HL-60 (cell line): ENCODE measurements around the gene ZNF132.

Source experiments
- DNase-seq, 2 experiments: peaks; one replicate each; pipeline ENCODE4 v3.0.0-alpha.2; 2010 to 2020; ENCODE audit warnings: low read depth in 1 of 2, low spot score in 1 of 2
- H3K27ac ChIP-seq: fragments of 250-450 bp; sonication (Bioruptor Pico); replicated peaks from 2 replicates; pipeline ENCODE4 v1.5.1; 2020; ENCODE audit warnings: mild to moderate bottlenecking, moderate library complexity
- H3K27me3 ChIP-seq: fragments of 250-450 bp; sonication (Bioruptor Pico); 2 replicates; pipeline ENCODE4 v1.5.1; 2021; ENCODE audit warnings: mild to moderate bottlenecking, moderate library complexity; ENCODE audit not compliant: insufficient read depth, poor library complexity, severe bottlenecking
- H3K4me3 ChIP-seq: replicated peaks from 2 replicates; pipeline ENCODE4 v1.5.1; 2011; ENCODE audit warnings: mild to moderate bottlenecking, control low read depth, low read length; ENCODE audit not compliant: insufficient read depth
- CTCF ChIP-seq: IDR thresholded peaks from one replicate; pipeline ENCODE4 v1.5.1; 2011; ENCODE audit warnings: low read length, control low read depth, inconsistent platforms; ENCODE audit not compliant: insufficient read depth
- GABPA ChIP-seq: IDR thresholded peaks from 2 replicates; pipeline ENCODE4 v1.6.1; 2012; ENCODE audit warnings: low read depth
- POLR2AphosphoS5 ChIP-seq: IDR thresholded peaks from 2 replicates; pipeline ENCODE4 v1.6.1; 2012; ENCODE audit warnings: low read depth
- REST ChIP-seq: IDR thresholded peaks from 2 replicates; pipeline ENCODE4 v1.6.1; 2012; ENCODE audit warnings: low read depth; ENCODE audit not compliant: insufficient replicate concordance
- SPI1 ChIP-seq: IDR thresholded peaks from 2 replicates; pipeline ENCODE4 v1.6.1; 2012; ENCODE audit warnings: low read depth, mild to moderate bottlenecking, borderline replicate concordance

The ZNF132 gene

GRCh38 chr19:58401840-58402421, 38.0 kb downstream of the ZNF132 start:
- Histone ChIP-seq H3K27me3 (no peaks in the 10 kb centered on the region), H3K27ac (peak overlapping the region; percentile 61), H3K4me3 (peak overlapping the region; percentile 73)
- no peak for DNase-seq
- no peak for TF ChIP-seq REST
- no peak for TF ChIP-seq CTCF
- no peak for TF ChIP-seq SPI1
- no peak for TF ChIP-seq POLR2AphosphoS5
- no peak for TF ChIP-seq GABPA

- DNase-seq: peak; percentile 99 to 100
- TF ChIP-seq GABPA: no peak
- no peak for TF ChIP-seq CTCF
- TF ChIP-seq POLR2AphosphoS5: peak; percentile 85; the same call in 1 of the 2 replicates
- peak; percentile 10; the same call in 1 of the 2 replicates for TF ChIP-seq SPI1
- peak overlapping the region; percentile 73 for H3K4me3 ChIP-seq
- H3K27me3 ChIP-seq: no peaks in the 10 kb centered on the region
- peak overlapping the region; percentile 61 for H3K27ac ChIP-seq
These were observed 38.8 kb downstream of the ZNF132 start for GRCh38 chr19:58400916-58401839.

- no peaks in the 10 kb centered on the region for H3K27me3 ChIP-seq
- H3K27ac ChIP-seq: no peak overlapping the region
- DNase-seq: no peak
- H3K4me3 ChIP-seq: no peak overlapping the region
- TF ChIP-seq REST (no peak), POLR2AphosphoS5 (no peak), GABPA (no peak), CTCF (no peak), SPI1 (no peak)
These were observed 39.5 kb downstream of the ZNF132 start for GRCh38 chr19:58400316-58400915.
